CD4-positive, alpha-beta T cell (primary cell): ENCODE measurements around the gene PACRGL. TPM values are rescaled to one million over a fixed set of nuclear protein-coding genes. Genes with fewer than 3 reads are reported as not detected.

Experiments used
- ATAC-seq: fragments of 200-7000 bp; cut with Tn5 transposase; one replicate; pipeline ENCODE4 v1.10.0; 2022; ENCODE audit warnings: mild to moderate bottlenecking; ENCODE audit not compliant: poor library complexity
- CTCF ChIA-PET: fragments of 350-600 bp; sonication (Branson Sonifier 250); formaldehyde crosslinking; loops from one replicate; lab custom pipeline; 2021; ENCODE audit warnings: antibody characterized with exemption, inconsistent platforms; lab: Charles Lee
- POLR2A ChIA-PET: fragments of 350-600 bp; sonication (Branson Sonifier 250); formaldehyde crosslinking; loops from one replicate; lab custom pipeline; 2021; ENCODE audit warnings: antibody characterized with exemption, inconsistent platforms; lab: Charles Lee
- DNase-seq, 14 experiments: peaks; one replicate each; pipeline ENCODE4 v3.0.0-alpha.2; 2013 to 2020; ENCODE audit warnings: mixed read lengths in 2 of 14
- H3K27ac ChIP-seq, 2 donors: one replicate each; pipeline versions ENCODE4 v1.5.1 to v1.7.0; 2013; ENCODE audit warnings: low read length in 2 of 2, low read depth in 1 of 2, mild to moderate bottlenecking in 1 of 2
- H3K27me3 ChIP-seq, 2 experiments: 1 replicate in 1 of 2; 2 replicates in 1 of 2; pipeline versions ENCODE4 v1.6.1 to v1.7.0; 2013; ENCODE audit warnings: low read length in 2 of 2, control low read depth in 1 of 2, mild to moderate bottlenecking in 1 of 2, moderate library complexity in 1 of 2; ENCODE audit not compliant: insufficient read depth in 2 of 2, control insufficient read depth in 1 of 2
- H3K36me3 ChIP-seq: one replicate; pipeline ENCODE4 v1.6.1; 2013; ENCODE audit warnings: low read length, control low read depth; ENCODE audit not compliant: insufficient read depth
- H3K4me1 ChIP-seq: one replicate; pipeline ENCODE4 v1.6.1; 2013; ENCODE audit warnings: low read length, control low read depth; ENCODE audit not compliant: insufficient read depth
- H3K4me3 ChIP-seq: one replicate; pipeline ENCODE4 v1.5.1; 2013; ENCODE audit warnings: mild to moderate bottlenecking, low read length, moderate library complexity
- H3K9me3 ChIP-seq, 2 experiments: 1 replicate in 1 of 2; 2 replicates in 1 of 2; pipeline versions ENCODE4 v1.6.1 to v1.7.0; 2013; ENCODE audit warnings: low read length in 2 of 2, mild to moderate bottlenecking in 2 of 2, control low read depth in 1 of 2, moderate library complexity in 1 of 2; ENCODE audit not compliant: control insufficient read depth in 1 of 2, insufficient read depth in 1 of 2
- H3K27ac Mint-ChIP-seq: one replicate; pipeline ENCODE4 v1.8.0; 2020; ENCODE audit warnings: mixed read lengths
- H3K27me3 Mint-ChIP-seq: one replicate; pipeline ENCODE4 v1.8.0; 2021; ENCODE audit warnings: mixed read lengths
- H3K36me3 Mint-ChIP-seq: one replicate; pipeline ENCODE4 v1.8.0; 2021; ENCODE audit warnings: low read depth, mixed read lengths
- H3K4me1 Mint-ChIP-seq: one replicate; pipeline ENCODE4 v1.8.0; 2021; ENCODE audit warnings: low read depth, mixed read lengths
- H3K4me3 Mint-ChIP-seq: one replicate; pipeline ENCODE4 v1.8.0; 2020; ENCODE audit warnings: mild to moderate bottlenecking, mixed read lengths
- H3K9me3 Mint-ChIP-seq: one replicate; pipeline ENCODE4 v1.8.0; 2020; ENCODE audit warnings: mixed read lengths
- CTCF ChIP-seq: fragments of 200-600 bp; IDR thresholded peaks from one replicate; pipeline ENCODE4 v1.8.0; 2022; ENCODE audit warnings: antibody characterized with exemption, mild to moderate bottlenecking
- intact Hi-C, 2 experiments: fragments of 100-400 bp; cut with DNase I in 1 of 2; cut with micrococcal nuclease in 1 of 2; formaldehyde crosslinking; loops; one replicate each; pipeline versions ENCODE4 v1.15.1 to v1.9.0; 2023 to 2025; cut with DNase I, micrococcal nuclease
- polyA plus RNA-seq, 2 donors: library from polyadenylated mRNA; unstranded; fragments of 120-200 nt; gene quantifications; one replicate each; pipeline ENCODE4 v1.2.1, GENCODE V29; 2013
- total RNA-seq, 174 experiments: library from RNA in 2 of 174; stranded (reverse) in 2 of 174; gene quantifications; one replicate each; pipeline ENCODE4 v1.2.3 and lab custom pipeline; 2021 to 2026

PACRGL gene
- total RNA-seq (10 to 100 TPM in 1 of 2 experiments, 1 to 10 TPM in 1; 7.2 to 10.4 TPM), total RNA-seq (lab: John Stamatoyannopoulos, UW) (9.8 to 32.3 (median 19.0) reads per million in 172 experiments)
- 11.2 TPM for polyA plus RNA-seq (2013, experiment 1 of 2)
- 8.6 TPM for polyA plus RNA-seq (2013, experiment 2 of 2)

- TF ChIP-seq CTCF: no peak
- H3K9me3 ChIP-seq: no peaks in the 10 kb centered on the region
- Mint-ChIP-seq H3K4me3 (peak within 1 kb of the TSS; percentile 96), H3K4me1 (peaks cover 48% of the 10 kb centered on the region), H3K27me3 (peaks cover 5% of the 10 kb centered on the region), H3K9me3 (no peaks in the 10 kb centered on the region), H3K27ac (peak within 1 kb of the TSS; percentile 94), H3K36me3 (peaks cover 28% of the 10 kb centered on the region)
- H3K27me3 ChIP-seq: no peaks in the 10 kb centered on the region
- CTCF ChIA-PET: interaction anchor here (1.0 kb wide), 1 partner anchor 15 kb away, joined by 3 read pairs; no protein-coding TSS in a partner anchor
- intact Hi-C loops: no loop called here
- ATAC-seq (peak; percentile 97), DNase-seq (peak; percentile 83 to 97 (median 90))
- peaks cover 7% of the 10 kb centered on the region for H3K36me3 ChIP-seq
- peak within 1 kb of the TSS; percentile 75 for H3K4me3 ChIP-seq
- H3K27ac ChIP-seq: peak within 1 kb of the TSS; percentile 29 to 84
- POLR2A ChIA-PET: interaction anchor here (0.6 to 1.5 kb wide), 2 partner anchors 15 to 316 kb away, joined by 4 read pairs; no protein-coding TSS in a partner anchor
- peaks cover 16% of the 10 kb centered on the region for H3K4me1 ChIP-seq
Measured at GRCh38 chr4:20700007-20700761, at the start of gene PACRGL. Gene PACRGL (plus strand): TSS chr4:20700458. CDS start chr4:20704482, 4,024 bp downstream.

GRCh38 chr4:20652226-20652885, 47.9 kb upstream of the PACRGL start:
- DNase-seq (no peak), ATAC-seq (no peak)
- Histone ChIP-seq H3K27me3 (peaks cover 0 to 3% of the 10 kb centered on the region in 2 experiments), H3K4me3 (no peak overlapping the region), H3K9me3 (peaks cover 0 to 8% of the 10 kb centered on the region in 2 experiments), H3K36me3 (no peaks in the 10 kb centered on the region), H3K4me1 (no peaks in the 10 kb centered on the region), H3K27ac (no peak overlapping the region)
- intact Hi-C loops: no loop called here
- H3K27ac Mint-ChIP-seq: no peak overlapping the region
- H3K9me3 Mint-ChIP-seq: no peaks in the 10 kb centered on the region
- no peak for TF ChIP-seq CTCF
- CTCF ChIA-PET: no interaction called here
- H3K27me3 Mint-ChIP-seq: peaks cover 12% of the 10 kb centered on the region
- H3K4me3 Mint-ChIP-seq: no peak overlapping the region
- H3K4me1 Mint-ChIP-seq: no peaks in the 10 kb centered on the region
- H3K36me3 Mint-ChIP-seq: no peaks in the 10 kb centered on the region
- POLR2A ChIA-PET: no interaction called here

GRCh38 chr4:20658456-20658855, 41.8 kb upstream of the PACRGL start:
- TF ChIP-seq CTCF: no peak
- no peak overlapping the region for H3K27ac ChIP-seq
- H3K4me3 Mint-ChIP-seq: no peak overlapping the region
- no peaks in the 10 kb centered on the region for H3K4me1 Mint-ChIP-seq
- no peaks in the 10 kb centered on the region for H3K4me1 ChIP-seq
- H3K9me3 ChIP-seq: no peaks in the 10 kb centered on the region
- H3K27ac Mint-ChIP-seq: no peak overlapping the region
- intact Hi-C loops: no loop called here
- no peak for ATAC-seq
- no peak for DNase-seq
- H3K9me3 Mint-ChIP-seq: no peaks in the 10 kb centered on the region
- H3K36me3 ChIP-seq: no peaks in the 10 kb centered on the region
- H3K36me3 Mint-ChIP-seq: no peaks in the 10 kb centered on the region
- peaks cover 7% of the 10 kb centered on the region for H3K27me3 Mint-ChIP-seq
- no peak overlapping the region for H3K4me3 ChIP-seq
- CTCF ChIA-PET: no interaction called here
- POLR2A ChIA-PET: no interaction called here
- peaks cover 0 to 4% of the 10 kb centered on the region in 2 experiments for H3K27me3 ChIP-seq
